ENCODE results near the gene CGB1. TPM values are rescaled to one million over a fixed set of nuclear protein-coding genes. Genes with fewer than 3 reads are reported as not detected.
A peak's percentile ranks its signal among the peaks of the same experiment; 100 is the strongest.

Gene CGB1
- total and polyA plus RNA-seq, 10 of the 15 experiments (the other 5 are each of a cell fraction or from before 2014, with no cell fraction given), result not detected

DNA sequence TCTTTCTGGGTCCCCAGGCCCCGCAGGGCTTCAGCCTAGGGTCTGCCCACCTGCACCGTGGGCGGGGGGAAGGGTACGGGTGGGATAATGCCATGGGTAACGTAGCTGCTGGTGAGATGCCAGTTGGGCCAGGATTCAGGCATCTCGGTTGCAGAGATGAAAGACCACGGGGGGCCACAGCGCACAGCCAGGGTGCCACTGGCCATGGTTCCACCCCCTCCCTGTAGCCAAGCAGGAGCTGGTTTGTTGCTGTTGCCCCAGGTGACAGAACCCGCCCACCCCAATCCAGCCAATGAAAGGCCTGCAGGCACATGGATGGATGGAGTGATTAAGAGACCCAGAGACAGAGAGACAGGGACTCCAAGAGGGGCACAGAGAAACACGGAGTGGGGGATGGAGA lies 21.9 kb upstream of the CGB1 start:
- ChIA-PET POLR2A (no interaction called here), SMC1A (ENCODE audit: uncharacterized antibody, unreplicated experiment) (no interaction called here), RAD21 (ENCODE audit: unreplicated experiment) (no interaction called here), CTCF (interaction anchor here (1.2 kb wide), 1 partner anchor 48 kb away, joined by 3 read pairs; no protein-coding TSS in a partner anchor)
- Histone ChIP-seq H3K27me3 (replicated peaks in 1 of 2; ENCODE audit: control insufficient read depth in 2 of 2, insufficient read depth in 2 of 2, low read length in 1 of 2) (peaks cover 3 to 16% of the 10 kb centered on the region in 2 experiments; a peak in 3 of 4 replicates), H3K9ac (ENCODE audit: control insufficient read depth, insufficient read depth, low read length) (no peak overlapping the region), H3K4me2 (ENCODE audit: control insufficient read depth, insufficient read depth) (no peak overlapping the region), H4K20me1 (ENCODE audit: control insufficient read depth, insufficient read depth) (no peaks in the 10 kb centered on the region), H3K27ac (ENCODE audit: control insufficient read depth, insufficient read depth) (no peak overlapping the region), H3K4me1 (ENCODE audit: control insufficient read depth, insufficient read depth, low read length) (no peaks in the 10 kb centered on the region), H3K79me2 (ENCODE audit: control insufficient read depth, insufficient read depth, low read length) (no peaks in the 10 kb centered on the region), H3K36me3 (ENCODE audit: control insufficient read depth in 2 of 2, insufficient read depth in 2 of 2, low read length in 1 of 2) (no peaks in the 10 kb centered on the region), H3K4me3 (no peak overlapping the region), H3K9me3 (replicated peaks; ENCODE audit: control insufficient read depth, insufficient read depth, low read length) (no peaks in the 10 kb centered on the region), H2AFZ (ENCODE audit: control insufficient read depth, low read depth, low read length) (no peak overlapping the region)
- DNase-seq (ENCODE audit: low read depth, low spot score) (no peak), ATAC-seq (peak; percentile 37; the same call in 2 of the 3 replicates), FAIRE-seq (no peak)
- TF ChIP-seq SIN3A (IDR thresholded peaks at IDR 0.05; ENCODE audit: low read depth, low read length), result no peak
- no peak for TF ChIP-seq RFX5 (IDR thresholded peaks at IDR 0.05; ENCODE audit: low read depth, low read length)
- no peak for TF ChIP-seq ZNF207 (IDR thresholded peaks at IDR 0.05; ENCODE audit: borderline replicate concordance)
- no peak for TF ChIP-seq BRCA1 (IDR thresholded peaks at IDR 0.05; ENCODE audit: low read depth, low read length)
- no peak for TF ChIP-seq CREB1 (IDR thresholded peaks at IDR 0.05; ENCODE audit: low read depth)
- no peak for TF ChIP-seq MEF2A (IDR thresholded peaks at IDR 0.05; ENCODE audit: insufficient read depth, low read depth, low read length)
- TF ChIP-seq ASH2L (IDR thresholded peaks at IDR 0.05; ENCODE audit: borderline replicate concordance, low read depth), result no peak
- no peak for TF ChIP-seq YBX1 (IDR thresholded peaks at IDR 0.05)
- no peak for TF ChIP-seq TAF1 (IDR thresholded peaks at IDR 0.05; ENCODE audit: borderline replicate concordance, low read depth, low read length)
- TF ChIP-seq TARDBP (IDR thresholded peaks at IDR 0.05; ENCODE audit: borderline replicate concordance), result no peak
- TF ChIP-seq, protein P1, sequence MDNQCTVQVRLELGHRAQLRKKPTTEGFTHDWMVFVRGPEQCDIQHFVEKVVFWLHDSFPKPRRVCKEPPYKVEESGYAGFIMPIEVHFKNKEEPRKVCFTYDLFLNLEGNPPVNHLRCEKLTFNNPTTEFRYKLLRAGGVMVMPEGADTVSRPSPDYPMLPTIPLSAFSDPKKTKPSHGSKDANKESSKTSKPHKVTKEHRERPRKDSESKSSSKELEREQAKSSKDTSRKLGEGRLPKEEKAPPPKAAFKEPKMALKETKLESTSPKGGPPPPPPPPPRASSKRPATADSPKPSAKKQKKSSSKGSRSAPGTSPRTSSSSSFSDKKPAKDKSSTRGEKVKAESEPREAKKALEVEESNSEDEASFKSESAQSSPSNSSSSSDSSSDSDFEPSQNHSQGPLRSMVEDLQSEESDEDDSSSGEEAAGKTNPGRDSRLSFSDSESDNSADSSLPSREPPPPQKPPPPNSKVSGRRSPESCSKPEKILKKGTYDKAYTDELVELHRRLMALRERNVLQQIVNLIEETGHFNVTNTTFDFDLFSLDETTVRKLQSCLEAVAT (IDR thresholded peaks at IDR 0.05), result no peak
- TF ChIP-seq NFXL1 (IDR thresholded peaks at IDR 0.05; ENCODE audit: borderline replicate concordance), result no peak
- TF ChIP-seq ZSCAN29 (IDR thresholded peaks at IDR 0.05), result no peak
- no peak for TF ChIP-seq ZNF24 (IDR thresholded peaks at IDR 0.05)
- no peak for TF ChIP-seq BCL11A (IDR thresholded peaks at IDR 0.05; ENCODE audit: low read depth, low read length)
- TF ChIP-seq, protein P2, sequence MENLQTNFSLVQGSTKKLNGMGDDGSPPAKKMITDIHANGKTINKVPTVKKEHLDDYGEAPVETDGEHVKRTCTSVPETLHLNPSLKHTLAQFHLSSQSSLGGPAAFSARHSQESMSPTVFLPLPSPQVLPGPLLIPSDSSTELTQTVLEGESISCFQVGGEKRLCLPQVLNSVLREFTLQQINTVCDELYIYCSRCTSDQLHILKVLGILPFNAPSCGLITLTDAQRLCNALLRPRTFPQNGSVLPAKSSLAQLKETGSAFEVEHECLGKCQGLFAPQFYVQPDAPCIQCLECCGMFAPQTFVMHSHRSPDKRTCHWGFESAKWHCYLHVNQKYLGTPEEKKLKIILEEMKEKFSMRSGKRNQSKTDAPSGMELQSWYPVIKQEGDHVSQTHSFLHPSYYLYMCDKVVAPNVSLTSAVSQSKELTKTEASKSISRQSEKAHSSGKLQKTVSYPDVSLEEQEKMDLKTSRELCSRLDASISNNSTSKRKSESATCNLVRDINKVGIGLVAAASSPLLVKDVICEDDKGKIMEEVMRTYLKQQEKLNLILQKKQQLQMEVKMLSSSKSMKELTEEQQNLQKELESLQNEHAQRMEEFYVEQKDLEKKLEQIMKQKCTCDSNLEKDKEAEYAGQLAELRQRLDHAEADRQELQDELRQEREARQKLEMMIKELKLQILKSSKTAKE (IDR thresholded peaks at IDR 0.05; ENCODE audit: low read depth, poor library complexity, severe bottlenecking), result no peak
- in situ Hi-C loops (cut with MboI), result no loop called here
- no TSS peak for BruUV-seq (replicated peaks)
- intact Hi-C loops (cut with micrococcal nuclease; ENCODE audit: unreplicated experiment), result no loop called here
- 37% methylated on average over 10 of the region's 10 CpGs for WGBS (ENCODE audit: insufficient coverage, insufficient replicate concordance, low lambda C conversion rate, missing lambda C conversion rate)
